GM19099 (cell line): ENCODE data around the gene FNDC5.

Experiments used
- POLR2A ChIP-seq: IDR thresholded peaks from 3 replicates; pipeline ENCODE4 v1.6.1; 2011; ENCODE audit warnings: low read depth; ENCODE audit not compliant: insufficient read length; ENCODE audit errors: extremely low read depth

The FNDC5 gene

DNA sequence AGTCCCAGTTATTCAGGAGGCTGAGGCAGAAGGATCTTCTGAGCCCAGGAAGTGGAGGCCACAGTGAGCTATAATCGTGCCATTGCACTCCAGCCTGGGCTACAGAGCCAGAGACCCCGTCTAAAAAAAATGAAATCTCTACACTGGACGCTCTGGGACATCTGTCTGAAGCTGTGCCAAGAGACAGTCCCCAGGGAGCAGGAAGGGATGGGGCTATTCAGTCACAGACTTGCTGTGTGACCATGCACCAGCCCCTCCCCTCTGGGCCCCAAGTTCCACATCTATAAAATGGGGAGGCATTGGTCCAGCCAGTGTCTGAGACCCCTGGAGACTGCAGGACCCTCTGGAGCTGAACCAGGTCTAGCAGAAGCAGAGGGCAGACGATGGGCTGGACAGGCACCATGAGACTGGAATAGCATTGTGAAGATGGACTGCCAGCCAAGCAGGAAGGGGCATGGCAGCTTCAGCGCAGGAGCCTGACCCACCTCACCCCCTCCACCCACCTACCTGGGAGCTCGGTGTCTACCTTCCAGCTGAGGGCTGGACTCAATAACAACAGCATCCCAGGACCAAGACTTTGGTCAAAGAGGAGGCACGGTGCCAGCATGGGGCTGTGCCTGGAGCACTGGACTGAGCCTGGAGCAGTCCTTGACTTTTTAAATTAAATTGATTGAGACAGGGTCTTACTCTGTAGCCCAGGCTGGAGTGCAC, 29.0 kb upstream of the FNDC5 start:
- no peak for TF ChIP-seq POLR2A

DNA sequence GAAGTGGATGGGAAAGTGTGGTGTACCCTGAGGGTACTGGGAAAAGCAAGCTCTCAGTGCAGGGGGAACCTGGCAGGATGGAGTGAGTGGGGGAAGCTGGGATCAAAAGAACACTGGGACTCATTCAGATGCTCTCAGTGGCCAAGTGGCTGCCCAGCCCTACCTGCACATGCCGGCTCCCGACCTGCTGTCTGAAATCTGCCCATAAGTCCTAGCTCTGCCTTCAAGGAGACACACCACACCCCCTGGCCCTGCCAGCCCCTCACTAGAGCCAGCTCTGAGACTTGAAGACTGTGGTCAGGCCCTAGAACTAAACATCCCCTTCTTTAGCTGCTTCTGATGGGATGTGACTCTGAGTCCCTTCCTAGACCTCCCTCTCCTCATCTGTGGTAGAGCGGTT, 28.2 kb upstream of the FNDC5 start:
- TF ChIP-seq POLR2A, result no peak

- TF ChIP-seq POLR2A, result no peak
These were observed 27.3 kb upstream of the FNDC5 start for GRCh38 chr1:32898056-32898455.

DNA sequence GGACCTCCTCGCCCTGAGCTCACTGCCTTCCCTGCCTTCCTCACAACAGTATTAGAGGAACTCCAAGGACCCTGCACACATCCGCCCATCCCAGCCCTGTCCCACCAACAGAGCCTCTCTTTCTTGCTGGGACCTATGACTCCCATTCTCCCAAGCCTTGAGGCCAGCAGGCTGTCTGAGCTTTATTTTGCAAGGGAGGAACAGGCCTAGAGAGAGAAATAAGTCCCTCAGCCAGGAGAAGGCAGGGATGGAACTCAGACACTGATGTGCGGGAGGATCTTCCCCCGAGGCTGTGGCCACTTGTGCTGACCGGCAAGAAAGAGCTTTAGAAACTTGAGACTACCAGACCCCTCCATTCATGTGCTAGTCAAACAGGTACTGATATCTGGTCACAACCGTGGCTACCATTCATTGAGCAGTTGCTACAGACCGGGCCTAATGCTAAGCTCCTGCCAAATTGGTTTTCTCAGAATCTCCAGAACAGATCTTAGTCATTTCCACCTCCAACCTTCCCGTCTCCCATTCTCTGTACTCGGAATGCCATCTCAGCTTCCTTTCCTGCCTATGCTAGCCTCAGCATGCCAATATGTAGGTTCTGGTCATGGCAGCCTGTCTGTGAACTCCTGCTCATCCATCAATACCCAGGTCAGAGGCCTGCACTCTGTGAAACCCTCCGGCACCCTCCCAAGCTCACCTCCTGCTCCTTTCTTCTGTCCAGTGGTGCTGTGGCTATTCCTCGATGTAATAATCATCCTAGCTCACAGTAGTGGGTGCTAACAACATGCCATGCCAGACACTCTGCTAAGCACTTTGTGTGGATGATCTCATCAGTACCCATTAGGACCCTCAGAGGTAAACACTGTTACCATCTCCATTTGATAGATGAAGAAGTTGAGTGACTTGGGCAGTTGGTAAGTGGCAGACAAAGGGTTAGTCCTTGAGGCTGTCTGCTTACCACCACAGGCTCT, 26.7 kb upstream of the FNDC5 start:
- no peak for TF ChIP-seq POLR2A

GRCh38 chr1:32896451-32896850, 25.7 kb upstream of the FNDC5 start:
- no peak for TF ChIP-seq POLR2A

DNA sequence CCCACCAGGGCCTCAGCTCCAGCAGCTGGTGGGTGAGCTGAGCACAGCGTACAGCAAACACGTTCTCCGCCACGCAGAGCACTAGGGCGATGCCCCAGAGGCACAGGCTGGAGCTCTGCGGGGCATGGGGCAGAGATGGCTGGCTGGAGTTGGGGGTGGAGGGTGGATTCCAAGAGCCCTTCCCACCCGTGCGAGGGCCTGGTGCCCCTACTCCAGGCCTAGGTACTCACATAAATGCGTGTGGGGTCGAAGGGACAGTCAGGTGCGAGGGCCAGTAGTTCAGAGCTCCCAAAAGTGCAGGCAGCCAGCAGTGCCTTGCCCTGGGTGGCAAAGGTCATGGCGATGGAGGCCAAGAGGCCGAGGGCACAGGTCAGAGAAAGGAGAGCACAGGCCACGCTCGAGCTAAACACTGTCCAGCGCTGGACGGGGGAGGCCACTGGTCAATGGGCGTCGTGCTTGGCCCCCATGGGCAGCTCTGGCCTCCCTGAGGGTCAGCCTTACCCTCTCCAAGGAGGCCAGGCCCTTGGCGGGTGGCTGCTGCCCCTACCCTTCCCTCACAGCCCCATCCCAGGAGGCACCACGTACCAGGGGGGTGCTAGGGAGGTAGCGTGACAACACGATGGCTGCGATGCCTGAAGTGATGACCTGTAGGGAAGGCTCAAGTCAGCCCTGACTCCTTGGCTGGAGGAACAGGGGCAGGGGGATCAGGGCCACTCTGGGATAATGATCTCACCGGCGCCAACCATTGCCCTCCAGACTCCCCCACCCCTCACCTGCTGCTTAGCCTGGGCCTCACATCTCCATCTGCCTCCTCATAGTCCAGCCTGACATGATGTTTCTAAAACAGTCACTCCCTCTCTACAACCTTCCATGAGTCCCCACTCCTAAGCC, 24.9 kb upstream of the FNDC5 start:
- no peak for TF ChIP-seq POLR2A

DNA sequence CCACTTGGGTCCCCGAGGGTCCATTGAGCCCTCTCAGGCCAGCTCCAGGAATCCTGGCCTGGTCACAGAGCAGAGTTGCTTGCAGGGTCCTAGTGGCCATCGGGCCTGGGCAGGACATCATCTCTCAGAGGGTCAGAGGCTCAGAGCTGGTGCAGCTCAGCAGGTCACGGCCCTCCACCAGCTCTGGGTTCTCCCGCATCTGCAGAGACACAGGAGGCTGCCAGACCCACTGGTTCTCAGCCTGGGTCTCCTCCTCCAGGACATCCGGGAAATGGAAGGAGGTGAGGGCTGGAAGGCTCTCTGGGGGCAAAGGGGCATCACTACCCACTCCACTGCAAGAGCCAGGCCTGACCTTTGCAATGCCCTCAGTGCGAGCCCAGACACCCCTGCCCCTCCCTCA, 24.0 kb upstream of the FNDC5 start:
- no peak for TF ChIP-seq POLR2A

GRCh38 chr1:32894019-32894600, 23.4 kb upstream of the FNDC5 start:
- no peak for TF ChIP-seq POLR2A

- TF ChIP-seq POLR2A, result no peak
These were observed 22.7 kb upstream of the FNDC5 start for GRCh38 chr1:32893198-32894018.

- TF ChIP-seq POLR2A, result no peak
These were observed 21.9 kb upstream of the FNDC5 start for GRCh38 chr1:32892368-32893197.

- TF ChIP-seq POLR2A, result no peak
These were observed 20.9 kb upstream of the FNDC5 start for GRCh38 chr1:32891630-32892029.

DNA sequence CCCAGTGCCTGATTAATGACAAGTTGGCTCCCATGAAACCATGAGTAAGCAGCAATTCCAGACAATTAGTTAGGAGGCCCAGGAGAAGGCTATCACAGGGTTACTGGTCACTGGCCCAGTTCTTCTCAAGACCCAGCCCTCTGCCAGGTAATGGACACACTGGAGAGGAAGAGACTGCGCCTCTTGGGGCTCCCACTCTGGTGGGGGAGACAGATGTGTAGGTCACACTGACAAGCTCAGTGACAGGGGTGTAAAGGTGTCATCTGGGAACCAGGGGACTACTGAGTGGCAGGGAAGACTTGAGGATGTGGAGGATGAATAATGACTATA, 20.5 kb upstream of the FNDC5 start:
- TF ChIP-seq POLR2A, result no peak
